H1 (cell line): ENCODE measurements around the gene ZSWIM4. TPM values are rescaled to one million over a fixed set of nuclear protein-coding genes. Genes with fewer than 3 reads are reported as not detected.

ENCODE experiments used
- ASH2L ChIP-seq: fragments of 200-600, 300-600 bp; sonication (generic); IDR thresholded peaks from one replicate; pipeline ENCODE4 v1.7.1; 2017; ENCODE audit warnings: low read length
- CBX5 ChIP-seq: fragments of 300-800, 300-1000 bp; sonication (generic); IDR thresholded peaks from 2 replicates; pipeline ENCODE4 v1.7.1; 2016; ENCODE audit warnings: antibody characterized with exemption, low read length, low read depth
- CHD1 ChIP-seq: IDR thresholded peaks from 2 replicates; pipeline ENCODE4 v1.6.1; 2012; ENCODE audit warnings: low read depth, low read length, improper control_type of control experiment
- EP300 ChIP-seq, 2 experiments: IDR thresholded peaks; 1 replicate in 1 of 2; 2 replicates in 1 of 2; pipeline ENCODE4 v1.6.1; 2011 to 2012; ENCODE audit warnings: low read depth in 2 of 2, low read length in 2 of 2, mild to moderate bottlenecking in 2 of 2, borderline replicate concordance in 1 of 2, inconsistent platforms in 1 of 2, moderate library complexity in 1 of 2
- EZH2 ChIP-seq: fragments of 200-600 bp; sonication (generic); IDR thresholded peaks from 2 replicates; pipeline ENCODE4 v1.7.1; 2012; ENCODE audit warnings: low read depth, mild to moderate bottlenecking, moderate library complexity, low read length, inconsistent platforms; ENCODE audit not compliant: severe bottlenecking
- GABPA ChIP-seq: IDR thresholded peaks from 2 replicates; pipeline ENCODE4 v1.6.1; 2011; ENCODE audit warnings: mild to moderate bottlenecking, low read length, moderate library complexity, borderline replicate concordance; ENCODE audit not compliant: insufficient read depth
- JUN ChIP-seq: IDR thresholded peaks from 2 replicates; pipeline ENCODE4 v1.6.1; 2011; ENCODE audit warnings: low read depth, mild to moderate bottlenecking, improper control_type of control experiment, low read length
- PHF8 ChIP-seq: fragments of 200-600 bp; sonication (generic); conservative IDR thresholded peaks from 2 replicates; pipeline ENCODE4 v1.7.1; 2012; ENCODE audit warnings: low read depth, mild to moderate bottlenecking, inconsistent platforms, low read length, moderate library complexity
- RBBP5 ChIP-seq: IDR thresholded peaks from 2 replicates; pipeline ENCODE4 v1.7.1; 2012; ENCODE audit warnings: low read depth, mild to moderate bottlenecking, inconsistent platforms, low read length, moderate library complexity, borderline replicate concordance
- SAP30 ChIP-seq: fragments of 300-600 bp; sonication (generic); IDR thresholded peaks from 2 replicates; pipeline ENCODE4 v1.7.1; 2012; ENCODE audit warnings: low read length, moderate library complexity, mild to moderate bottlenecking, inconsistent platforms; ENCODE audit not compliant: insufficient read depth, insufficient replicate concordance
- SP4 ChIP-seq: IDR thresholded peaks from 2 replicates; pipeline ENCODE4 v1.6.1; 2012; ENCODE audit warnings: low read length, inconsistent platforms
- polyA plus RNA-seq, 7 experiments: library from polyadenylated mRNA; depleted of rRNA in 3 of 7; stranded (reverse) in 5 of 7; unstranded in 2 of 7; fragments of >200 nt in 5 of 7; fragments of 200-250 nt in 2 of 7; gene quantifications; 1 replicate in 5 of 7; 2 replicates in 1 of 7; 4 replicates in 1 of 7; pipeline versions ENCODE4 v1.2.1 to v1.2.3, GENCODE V29; 2011 to 2013; ENCODE audit warnings: missing spikeins in 2 of 7, mixed read lengths in 2 of 7
- total RNA-seq: library from RNA; stranded (reverse); fragmentation: NEBNext Ultra II Directional; extraction: Animal tissue kit (Norgen Biotek cat#: 25700); gene quantifications from 2 replicates; pipeline ENCODE4 v1.2.1, GENCODE V29; 2021

ZSWIM4 gene
- total and polyA plus RNA-seq, 2 of the 8 experiments (the other 6 are each of a cell fraction or from before 2014, with no cell fraction given), result 12.2 to 31.1 TPM

DNA sequence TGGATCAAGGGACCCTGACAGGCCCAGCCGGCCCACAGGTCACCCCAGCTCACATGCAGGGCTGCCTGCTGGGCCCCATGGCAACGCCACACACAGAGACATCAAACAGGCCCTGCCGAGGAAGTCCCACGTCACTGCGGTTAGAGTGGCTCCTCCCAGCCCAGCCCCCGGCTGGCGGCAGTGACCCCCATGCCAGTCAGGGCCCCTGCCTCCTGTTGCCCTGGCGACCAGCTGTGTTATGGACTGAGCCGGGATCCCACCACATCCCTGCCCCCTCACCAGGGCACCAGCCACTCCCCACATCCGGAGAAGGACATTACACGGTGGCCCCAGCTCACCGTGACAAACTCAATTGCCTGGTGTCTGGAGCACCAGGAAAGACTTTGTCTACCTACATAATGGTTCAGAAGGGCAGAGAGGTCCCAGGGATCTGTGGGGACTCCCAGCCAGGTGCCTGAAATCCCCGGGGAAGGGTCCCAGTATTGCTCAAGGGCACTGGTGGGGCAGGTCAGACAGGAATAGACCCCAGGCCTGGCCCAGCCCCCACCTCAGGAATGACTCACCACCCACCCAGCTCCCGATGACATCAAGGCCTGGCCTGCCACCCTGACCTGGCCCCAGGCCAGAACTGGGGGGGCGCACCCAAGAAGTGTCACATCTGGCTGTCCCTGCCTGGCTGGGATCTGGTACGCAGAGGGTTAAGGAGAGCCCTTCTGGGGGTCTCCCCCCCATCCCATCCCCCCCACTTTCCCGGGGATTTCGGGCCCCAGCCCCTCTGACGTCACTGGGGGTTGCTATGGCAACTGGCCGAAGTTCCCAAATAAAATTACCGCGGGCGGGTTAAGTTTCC, 51.5 kb downstream of the ZSWIM4 start (continued):
- no peak for TF ChIP-seq PHF8
- peak in 1 of 2 experiments; percentile 89; a peak in 1 of 3 replicates for TF ChIP-seq EP300 (IDR thresholded peaks at IDR 0.05; ENCODE audit: borderline replicate concordance in 1 of 2, low read depth in 2 of 2, low read length in 2 of 2)
- no peak for TF ChIP-seq GABPA
- no peak for TF ChIP-seq CBX5
- peak; percentile 83 for TF ChIP-seq ASH2L
- TF ChIP-seq SAP30, result no peak
- TF ChIP-seq JUN, result 0 out of 2 replicates have a peak, but pooled peaks have one; percentile 64
- TF ChIP-seq SP4, result no peak
- peak; percentile 76; the same call in 1 of the 2 replicates for TF ChIP-seq RBBP5
- TF ChIP-seq CHD1, result no peak
- no peak for TF ChIP-seq EZH2
